BJ (cell line): ENCODE data around the gene RET. TPM values are rescaled to one million over a fixed set of nuclear protein-coding genes. Genes with fewer than 3 reads are reported as not detected.

Experiments
- CTCF ChIA-PET: fragments of 350-600 bp; formaldehyde crosslinking; extraction: SDS; loops from one replicate; lab custom pipeline; 2021; ENCODE audit warnings: antibody characterized with exemption, inconsistent platforms; lab: Yijun Ruan, JAX
- POLR2A ChIA-PET: fragments of 300-600 bp; sonication (Branson Sonifier 250); formaldehyde crosslinking; extraction: SDS; loops from one replicate; lab custom pipeline; 2021; ENCODE audit warnings: antibody characterized with exemption; lab: Charles Lee
- DNase-seq: peaks from one replicate; pipeline ENCODE4 v3.0.0-alpha.2; 2011; ENCODE audit warnings: low read depth
- H3K27me3 ChIP-seq: 2 replicates; pipeline ENCODE4 v1.6.0; 2011; ENCODE audit warnings: low read length; ENCODE audit not compliant: control insufficient read depth, insufficient read depth
- H3K36me3 ChIP-seq: 2 replicates; pipeline ENCODE4 v1.5.1; 2011; ENCODE audit warnings: low read length; ENCODE audit not compliant: control insufficient read depth, insufficient read depth
- H3K4me3 ChIP-seq: 2 replicates; pipeline ENCODE4 v1.5.1; 2011; ENCODE audit warnings: low read depth, mild to moderate bottlenecking, control low read depth, low read length
- polyA plus RNA-seq: library from polyadenylated mRNA; depleted of rRNA; stranded (reverse); fragments of >200 nt; gene quantifications from 2 replicates; pipeline ENCODE4 v1.2.3, GENCODE V29; 2011
- TF ChIP-seq, protein P1 (sequence below): IDR thresholded peaks from 2 replicates; pipeline ENCODE4 v1.5.1; 2011; ENCODE audit warnings: low read depth, mild to moderate bottlenecking, control low read depth, inconsistent platforms, low read length, moderate library complexity; ENCODE audit not compliant: insufficient read depth

The RET gene
- polyA plus RNA-seq, 1 experiment: 0.29 TPM

DNA sequence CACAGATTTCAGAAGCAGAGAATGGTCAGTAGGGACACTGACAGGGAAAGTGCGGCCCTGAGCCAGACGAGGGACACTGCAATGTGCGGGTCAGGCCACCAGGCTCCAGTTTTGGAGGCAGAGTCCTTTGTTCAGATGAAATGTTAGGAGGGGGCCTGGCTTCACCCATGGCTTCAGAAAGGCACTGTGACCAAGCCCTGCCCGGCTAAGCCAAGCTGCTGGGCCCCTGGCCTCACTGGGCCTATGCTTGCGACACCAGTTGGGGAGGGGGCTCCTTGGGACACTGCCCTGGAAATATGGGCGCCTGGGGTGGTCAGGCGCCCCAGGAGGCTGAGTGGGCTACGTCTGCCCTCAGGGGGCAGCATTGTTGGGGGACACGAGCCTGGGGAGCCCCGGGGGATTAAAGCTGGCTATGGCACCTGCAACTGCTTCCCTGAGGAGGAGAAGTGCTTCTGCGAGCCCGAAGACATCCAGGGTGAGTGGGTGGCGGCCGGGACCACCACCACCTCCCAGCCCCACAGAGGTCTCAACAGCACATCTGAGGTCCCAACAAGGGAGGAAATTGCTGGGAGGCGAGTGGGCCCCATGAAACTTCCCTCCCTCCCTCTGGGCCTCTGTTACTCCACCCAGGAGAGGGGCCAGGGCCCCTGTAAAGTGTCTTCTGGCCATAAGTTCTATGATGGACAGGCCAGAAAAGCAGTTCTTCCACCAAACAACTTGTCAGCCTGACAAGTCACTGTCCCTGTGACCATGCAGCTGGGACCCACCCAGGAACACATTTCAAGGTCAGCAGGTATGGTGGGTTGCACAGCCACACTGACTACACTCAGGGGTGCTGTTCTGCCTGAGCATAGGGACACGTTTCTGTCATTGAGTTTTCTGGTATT is 36.6 kb downstream of the RET start:
- Histone ChIP-seq H3K36me3 (no peaks in the 10 kb centered on the region), H3K4me3 (no peak overlapping the region), H3K27me3 (no peaks in the 10 kb centered on the region; the same call in 1 of the 2 replicates)
- TF ChIP-seq, protein P1, sequence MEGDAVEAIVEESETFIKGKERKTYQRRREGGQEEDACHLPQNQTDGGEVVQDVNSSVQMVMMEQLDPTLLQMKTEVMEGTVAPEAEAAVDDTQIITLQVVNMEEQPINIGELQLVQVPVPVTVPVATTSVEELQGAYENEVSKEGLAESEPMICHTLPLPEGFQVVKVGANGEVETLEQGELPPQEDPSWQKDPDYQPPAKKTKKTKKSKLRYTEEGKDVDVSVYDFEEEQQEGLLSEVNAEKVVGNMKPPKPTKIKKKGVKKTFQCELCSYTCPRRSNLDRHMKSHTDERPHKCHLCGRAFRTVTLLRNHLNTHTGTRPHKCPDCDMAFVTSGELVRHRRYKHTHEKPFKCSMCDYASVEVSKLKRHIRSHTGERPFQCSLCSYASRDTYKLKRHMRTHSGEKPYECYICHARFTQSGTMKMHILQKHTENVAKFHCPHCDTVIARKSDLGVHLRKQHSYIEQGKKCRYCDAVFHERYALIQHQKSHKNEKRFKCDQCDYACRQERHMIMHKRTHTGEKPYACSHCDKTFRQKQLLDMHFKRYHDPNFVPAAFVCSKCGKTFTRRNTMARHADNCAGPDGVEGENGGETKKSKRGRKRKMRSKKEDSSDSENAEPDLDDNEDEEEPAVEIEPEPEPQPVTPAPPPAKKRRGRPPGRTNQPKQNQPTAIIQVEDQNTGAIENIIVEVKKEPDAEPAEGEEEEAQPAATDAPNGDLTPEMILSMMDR: no peak
- DNase-seq: no peak
- ChIA-PET CTCF (no interaction called here), POLR2A (no interaction called here)

DNA sequence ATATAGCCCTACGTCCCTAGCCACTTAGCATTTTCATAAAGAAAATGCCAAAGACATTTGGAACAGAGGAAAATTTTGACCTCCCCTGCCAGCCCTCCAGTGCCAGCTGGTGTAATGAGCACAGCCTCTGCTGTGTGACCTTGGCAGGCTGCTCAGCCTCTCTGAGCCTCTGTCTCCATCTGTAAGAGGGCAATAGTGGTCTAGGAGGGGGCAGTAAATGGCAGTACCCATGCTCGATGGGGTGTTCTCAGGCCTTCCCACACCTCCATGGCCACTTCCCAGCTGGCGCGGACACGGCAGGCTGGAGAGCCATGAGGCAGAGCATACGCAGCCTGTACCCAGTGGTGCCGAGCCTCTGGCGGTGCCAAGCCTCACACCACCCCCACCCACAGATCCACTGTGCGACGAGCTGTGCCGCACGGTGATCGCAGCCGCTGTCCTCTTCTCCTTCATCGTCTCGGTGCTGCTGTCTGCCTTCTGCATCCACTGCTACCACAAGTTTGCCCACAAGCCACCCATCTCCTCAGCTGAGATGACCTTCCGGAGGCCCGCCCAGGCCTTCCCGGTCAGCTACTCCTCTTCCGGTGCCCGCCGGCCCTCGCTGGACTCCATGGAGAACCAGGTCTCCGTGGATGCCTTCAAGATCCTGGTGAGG is 37.3 kb downstream of the RET start:
- ChIA-PET POLR2A (no interaction called here), CTCF (no interaction called here)
- Histone ChIP-seq H3K4me3 (no peak overlapping the region), H3K27me3 (no peaks in the 10 kb centered on the region; the same call in 1 of the 2 replicates), H3K36me3 (no peaks in the 10 kb centered on the region)
- TF ChIP-seq, protein P1: no peak
- DNase-seq: no peak

DNA sequence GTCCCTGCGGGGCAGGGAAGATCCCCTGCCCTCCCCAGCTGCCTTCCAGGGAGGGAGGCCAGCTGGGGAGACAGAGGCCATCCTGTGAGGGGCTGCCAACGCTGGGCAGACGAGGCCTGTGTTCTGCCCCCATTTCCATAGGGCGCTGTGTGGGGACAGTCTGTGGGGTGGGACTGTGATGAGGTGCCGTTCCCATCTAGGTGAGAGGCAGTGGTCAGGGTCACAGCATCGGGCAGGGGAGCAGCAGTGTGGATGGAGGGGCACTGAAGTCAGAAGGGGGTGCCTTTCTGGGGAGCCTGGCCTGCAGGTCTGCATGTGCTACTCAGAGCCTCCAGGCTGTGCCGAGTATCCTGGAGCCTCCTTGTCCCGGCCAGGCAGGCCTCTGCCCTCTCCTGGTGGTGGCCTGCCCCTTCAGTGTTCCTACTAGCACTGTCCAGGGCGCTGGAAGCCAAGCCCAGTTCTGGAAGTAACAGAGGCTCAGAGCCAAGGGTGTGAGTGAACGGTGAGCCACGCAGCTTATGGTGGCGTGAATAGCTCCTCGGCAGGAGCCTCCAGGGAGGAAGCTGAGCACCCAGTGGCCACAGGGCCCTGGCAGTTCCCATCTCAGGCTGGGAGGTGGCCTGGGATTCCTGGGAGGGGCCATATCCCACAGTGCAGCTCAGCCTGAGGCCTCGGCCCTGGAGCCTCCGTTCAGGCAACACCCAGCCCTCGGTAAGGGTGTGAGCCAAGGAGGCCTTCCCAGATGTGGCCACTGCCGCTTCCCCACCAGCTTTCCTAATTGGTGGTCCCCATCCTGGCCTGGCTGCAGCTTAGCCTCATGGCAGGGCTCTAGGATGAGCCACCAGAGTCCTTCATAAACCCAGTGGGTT is 38.1 kb downstream of the RET start:
- TF ChIP-seq, protein P1: no peak
- POLR2A ChIA-PET: no interaction called here
- H3K4me3 ChIP-seq: no peak overlapping the region
- CTCF ChIA-PET: no interaction called here
- no peak for DNase-seq
- H3K36me3 ChIP-seq: no peaks in the 10 kb centered on the region
- no peaks in the 10 kb centered on the region; the same call in 1 of the 2 replicates for H3K27me3 ChIP-seq

DNA sequence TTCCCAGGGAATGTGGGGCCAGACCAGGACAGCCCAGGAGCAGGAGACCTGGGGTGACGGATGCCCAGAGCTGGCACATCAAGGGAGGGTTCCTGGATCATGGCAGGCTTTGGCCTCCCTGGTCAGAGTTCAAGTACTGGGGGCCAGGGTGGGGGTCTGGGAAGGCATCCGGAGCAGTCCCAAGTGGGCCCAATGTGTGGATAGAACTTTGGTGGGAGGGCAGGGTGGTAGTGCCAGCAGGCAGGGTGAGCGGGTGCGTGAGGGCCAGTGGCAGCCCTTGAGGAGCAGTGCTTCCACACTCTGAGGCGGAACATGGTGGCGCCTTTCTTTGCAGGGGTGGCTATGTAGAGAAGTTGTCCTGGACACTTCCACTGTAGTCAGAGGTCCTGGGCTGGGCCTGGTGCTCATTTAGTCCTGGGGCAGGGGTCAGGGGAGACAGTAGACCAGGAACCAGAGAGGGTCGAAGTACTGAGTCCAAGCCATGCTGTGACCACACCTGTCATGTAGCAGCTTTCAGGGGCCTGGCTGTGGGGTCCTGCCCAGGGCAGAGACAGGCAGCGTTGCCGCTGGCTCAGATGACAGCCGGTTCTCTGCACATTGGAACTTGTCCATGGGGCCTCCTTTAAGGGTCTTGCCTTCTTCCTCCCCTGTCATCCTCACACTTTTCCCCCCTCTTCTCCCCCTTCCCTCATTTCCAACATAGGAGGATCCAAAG is 39.2 kb downstream of the RET start:
- POLR2A ChIA-PET: no interaction called here
- no peak overlapping the region for H3K4me3 ChIP-seq
- no peaks in the 10 kb centered on the region for H3K36me3 ChIP-seq
- TF ChIP-seq, protein P1: no peak
- no peak for DNase-seq
- H3K27me3 ChIP-seq: no peaks in the 10 kb centered on the region; the same call in 1 of the 2 replicates
- CTCF ChIA-PET: no interaction called here
